Rectal smooth muscle tissue (tissue), 1 donor: ENCODE measurements around the gene EPS15.
"Not testable (repeated sequence)": the region's sequence is repeated elsewhere in the genome, so short reads cannot be mapped to it uniquely, and the experiment has no call there.

Experiments
- H3K27ac ChIP-seq: one replicate; pipeline ENCODE4 v1.7.0; 2013; ENCODE audit warnings: low read depth, low read length, inconsistent platforms
- H3K27me3 ChIP-seq: one replicate; pipeline ENCODE4 v1.7.0; 2013; ENCODE audit warnings: low read length; ENCODE audit not compliant: control insufficient read depth, insufficient read depth
- H3K36me3 ChIP-seq: one replicate; pipeline ENCODE4 v1.7.0; 2013; ENCODE audit warnings: low read length; ENCODE audit not compliant: control insufficient read depth, insufficient read depth
- H3K4me1 ChIP-seq: one replicate; pipeline ENCODE4 v1.7.0; 2013; ENCODE audit warnings: low read length; ENCODE audit not compliant: control insufficient read depth, insufficient read depth
- H3K4me3 ChIP-seq: one replicate; pipeline ENCODE4 v1.7.0; 2013; ENCODE audit warnings: low read length
- H3K9ac ChIP-seq: one replicate; pipeline ENCODE4 v1.7.0; 2013; ENCODE audit warnings: low read length

Gene EPS15

GRCh38 chr1:51443555-51443954 is 75.5 kb downstream of the EPS15 start:
- H3K4me3 ChIP-seq: no peak overlapping the region
- H3K27me3 ChIP-seq: no peaks in the 10 kb centered on the region
- peaks cover 6% of the 10 kb centered on the region for H3K36me3 ChIP-seq
- no peak overlapping the region for H3K9ac ChIP-seq
- no peaks in the 10 kb centered on the region for H3K4me1 ChIP-seq
- no peak overlapping the region for H3K27ac ChIP-seq

GRCh38 chr1:51442616-51443015 is 76.5 kb downstream of the EPS15 start:
- H3K27ac ChIP-seq: no peak overlapping the region
- no peak overlapping the region for H3K4me3 ChIP-seq
- peaks cover 6% of the 10 kb centered on the region for H3K36me3 ChIP-seq
- no peaks in the 10 kb centered on the region for H3K4me1 ChIP-seq
- no peak overlapping the region for H3K9ac ChIP-seq
- no peaks in the 10 kb centered on the region for H3K27me3 ChIP-seq

GRCh38 chr1:51442198-51442597 is 76.9 kb downstream of the EPS15 start:
- Histone ChIP-seq H3K36me3 (peaks cover 6% of the 10 kb centered on the region), H3K4me1 (no peaks in the 10 kb centered on the region), H3K27ac (no peak overlapping the region), H3K4me3 (no peak overlapping the region), H3K27me3 (no peaks in the 10 kb centered on the region), H3K9ac (no peak overlapping the region)

- H3K27ac ChIP-seq: no peak overlapping the region
- peaks cover 3% of the 10 kb centered on the region for H3K36me3 ChIP-seq
- no peak overlapping the region for H3K4me3 ChIP-seq
- no peaks in the 10 kb centered on the region for H3K27me3 ChIP-seq
- H3K9ac ChIP-seq: no peak overlapping the region
- H3K4me1 ChIP-seq: no peaks in the 10 kb centered on the region
Observed at GRCh38 chr1:51439895-51440294, 79.2 kb downstream of the EPS15 start.

- Histone ChIP-seq H3K27me3 (no peaks in the 10 kb centered on the region), H3K36me3 (peaks cover 5% of the 10 kb centered on the region), H3K9ac (no peak overlapping the region), H3K4me1 (no peaks in the 10 kb centered on the region), H3K4me3 (no peak overlapping the region), H3K27ac (no peak overlapping the region)
Observed at GRCh38 chr1:51439053-51439452, 80.0 kb downstream of the EPS15 start.

GRCh38 chr1:51437391-51437790 is 81.7 kb downstream of the EPS15 start:
- not testable (repeated sequence) for H3K27ac ChIP-seq, H3K36me3 ChIP-seq, H3K27me3 ChIP-seq, H3K4me3 ChIP-seq, H3K4me1 ChIP-seq, H3K9ac ChIP-seq

GRCh38 chr1:51435878-51436277 is 83.2 kb downstream of the EPS15 start:
- H3K36me3 ChIP-seq: peaks cover 5% of the 10 kb centered on the region
- H3K27ac ChIP-seq: no peak overlapping the region
- H3K4me3 ChIP-seq: no peak overlapping the region
- H3K27me3 ChIP-seq: no peaks in the 10 kb centered on the region
- no peaks in the 10 kb centered on the region for H3K4me1 ChIP-seq
- no peak overlapping the region for H3K9ac ChIP-seq

- H3K4me3 ChIP-seq: no peak overlapping the region
- H3K27ac ChIP-seq: no peak overlapping the region
- no peak overlapping the region for H3K9ac ChIP-seq
- H3K36me3 ChIP-seq: peaks cover 5% of the 10 kb centered on the region
- H3K4me1 ChIP-seq: no peaks in the 10 kb centered on the region
- no peaks in the 10 kb centered on the region for H3K27me3 ChIP-seq
Observed at GRCh38 chr1:51433972-51434510, 85.0 kb downstream of the EPS15 start.

- Histone ChIP-seq H3K4me1 (no peaks in the 10 kb centered on the region), H3K9ac (no peak overlapping the region), H3K4me3 (no peak overlapping the region), H3K36me3 (peaks cover 6% of the 10 kb centered on the region), H3K27me3 (no peaks in the 10 kb centered on the region), H3K27ac (no peak overlapping the region)
Observed at GRCh38 chr1:51433269-51433971, 85.6 kb downstream of the EPS15 start.

- Histone ChIP-seq H3K27ac (no peak overlapping the region), H3K9ac (no peak overlapping the region), H3K4me3 (no peak overlapping the region), H3K36me3 (peaks cover 6% of the 10 kb centered on the region), H3K4me1 (no peaks in the 10 kb centered on the region), H3K27me3 (no peaks in the 10 kb centered on the region)
Observed at GRCh38 chr1:51432146-51432545, 86.9 kb downstream of the EPS15 start.

GRCh38 chr1:51427438-51427837 is 91.6 kb downstream of the EPS15 start:
- H3K4me3 ChIP-seq: no peak overlapping the region
- peaks cover 4% of the 10 kb centered on the region for H3K36me3 ChIP-seq
- H3K9ac ChIP-seq: no peak overlapping the region
- no peaks in the 10 kb centered on the region for H3K4me1 ChIP-seq
- H3K27me3 ChIP-seq: no peaks in the 10 kb centered on the region
- H3K27ac ChIP-seq: no peak overlapping the region

- peaks cover 4% of the 10 kb centered on the region for H3K36me3 ChIP-seq
- H3K4me3 ChIP-seq: no peak overlapping the region
- no peak overlapping the region for H3K27ac ChIP-seq
- H3K4me1 ChIP-seq: no peaks in the 10 kb centered on the region
- no peaks in the 10 kb centered on the region for H3K27me3 ChIP-seq
- H3K9ac ChIP-seq: no peak overlapping the region
Observed at GRCh38 chr1:51425955-51426354, 93.1 kb downstream of the EPS15 start.

GRCh38 chr1:51425273-51425672 is 93.8 kb downstream of the EPS15 start:
- Histone ChIP-seq H3K27ac (no peak overlapping the region), H3K27me3 (no peaks in the 10 kb centered on the region), H3K9ac (no peak overlapping the region), H3K36me3 (peaks cover 4% of the 10 kb centered on the region), H3K4me1 (no peaks in the 10 kb centered on the region), H3K4me3 (no peak overlapping the region)
